NB4 (cell line): ENCODE measurements around the gene ATP5F1C.

Experiments used
- DNase-seq: peaks from one replicate; pipeline ENCODE4 v3.0.0; 2010; ENCODE audit warnings: low read depth
- H3K4me3 ChIP-seq: one replicate; pipeline ENCODE4 v1.5.1; 2011; ENCODE audit warnings: mild to moderate bottlenecking, low read depth, low read length, moderate library complexity
- CTCF ChIP-seq: IDR thresholded peaks from one replicate; pipeline ENCODE4 v1.5.1; 2012; ENCODE audit warnings: low read depth, low read length
- MAX ChIP-seq: IDR thresholded peaks from 2 replicates; pipeline ENCODE4 v1.6.1; 2011; ENCODE audit warnings: low read depth, low read length
- MYC ChIP-seq: IDR thresholded peaks from 2 replicates; pipeline ENCODE4 v1.6.1; 2011; ENCODE audit warnings: low read depth, low read length
- POLR2A ChIP-seq: IDR thresholded peaks from 2 replicates; pipeline ENCODE4 v1.6.1; 2011; ENCODE audit warnings: mild to moderate bottlenecking; ENCODE audit not compliant: insufficient read length; ENCODE audit errors: extremely low read depth

ATP5F1C gene

GRCh38 chr10:7755103-7755502, 32.9 kb upstream of the ATP5F1C start:
- no peak for DNase-seq
- no peak overlapping the region for H3K4me3 ChIP-seq
- no peak for TF ChIP-seq MYC
- no peak for TF ChIP-seq MAX
- no peak for TF ChIP-seq CTCF
- no peak for TF ChIP-seq POLR2A

GRCh38 chr10:7756360-7756992, 31.5 kb upstream of the ATP5F1C start:
- no peak overlapping the region for H3K4me3 ChIP-seq
- TF ChIP-seq CTCF, result peak; percentile 58
- TF ChIP-seq POLR2A, result no peak
- no peak for TF ChIP-seq MYC
- no peak for TF ChIP-seq MAX
- DNase-seq, result peak; percentile 39

- TF ChIP-seq MYC (no peak), POLR2A (no peak), MAX (no peak)
- no peak overlapping the region for H3K4me3 ChIP-seq
- no peak for DNase-seq
Measured at GRCh38 chr10:7763929-7764328, 24.0 kb upstream of the ATP5F1C start.

- no peak for DNase-seq
- no peak for TF ChIP-seq CTCF
- no peak for TF ChIP-seq MAX
- TF ChIP-seq POLR2A, result no peak
- TF ChIP-seq MYC, result no peak
- no peak overlapping the region for H3K4me3 ChIP-seq
Measured at GRCh38 chr10:7766241-7766640, 21.7 kb upstream of the ATP5F1C start.

- no peak overlapping the region for H3K4me3 ChIP-seq
- DNase-seq, result no peak
- TF ChIP-seq MAX, result no peak
- TF ChIP-seq MYC, result no peak
- no peak for TF ChIP-seq CTCF
- TF ChIP-seq POLR2A, result no peak
Measured at GRCh38 chr10:7767209-7767608, 20.8 kb upstream of the ATP5F1C start.

- H3K4me3 ChIP-seq, result no peak overlapping the region
Measured at GRCh38 chr10:7768417-7768816, 19.6 kb upstream of the ATP5F1C start.

More at GRCh38 chr10:7768417-7768816, 19.6 kb upstream of the ATP5F1C start:
- no peak for TF ChIP-seq POLR2A
- TF ChIP-seq CTCF, result no peak
- no peak for TF ChIP-seq MAX
- no peak for TF ChIP-seq MYC
- DNase-seq, result no peak
